ENCODE measurements around the gene LYPD5. TPM values are rescaled to one million over a fixed set of nuclear protein-coding genes. Genes with fewer than 3 reads are reported as not detected.
"Not testable (repeated sequence)": the region's sequence is repeated elsewhere in the genome, so short reads cannot be mapped to it uniquely, and the experiment has no call there.

The LYPD5 gene
- total RNA-seq, 4 donors from 2014 or later, result 48.5 to 114 (median 98.5) TPM

GRCh38 chr19:43767316-43767715 lies 34.9 kb downstream of the LYPD5 start:
- WGBS, result 75% methylated on average over 1 of the region's 7 CpGs
- H3K27ac ChIP-seq, result peak overlapping the region; percentile 38
- no peaks in the 10 kb centered on the region for H3K36me3 ChIP-seq
- TF ChIP-seq POLR2AphosphoS5 (IDR thresholded peaks at IDR 0.05) (no peak), CTCF (IDR thresholded peaks at IDR 0.05) (no peak), EP300 (IDR thresholded peaks at IDR 0.05) (no peak), POLR2A (IDR thresholded peaks at IDR 0.05) (no peak)
- H3K27me3 ChIP-seq, result no peaks in the 10 kb centered on the region
- DNase-seq (ENCODE audit: low spot score in 2 of 2), result no peak
- H3K4me1 ChIP-seq, result peaks cover 40% of the 10 kb centered on the region
- no peaks in the 10 kb centered on the region for H3K9me3 ChIP-seq
- no peak overlapping the region for H3K4me3 ChIP-seq

- Histone ChIP-seq H3K4me3 (no peak overlapping the region), H3K9me3 (no peaks in the 10 kb centered on the region), H3K27me3 (no peaks in the 10 kb centered on the region), H3K4me1 (peaks cover 40% of the 10 kb centered on the region), H3K27ac (peak overlapping the region; percentile 5), H3K36me3 (no peaks in the 10 kb centered on the region)
- no peak for TF ChIP-seq EP300 (IDR thresholded peaks at IDR 0.05)
- TF ChIP-seq CTCF (IDR thresholded peaks at IDR 0.05), result no peak
- TF ChIP-seq POLR2AphosphoS5 (IDR thresholded peaks at IDR 0.05), result no peak
- no peak for TF ChIP-seq POLR2A (IDR thresholded peaks at IDR 0.05)
- WGBS, result 67% methylated on average over 3 of the region's 4 CpGs
- no peak for DNase-seq (ENCODE audit: low spot score in 2 of 2)
These were observed 35.5 kb downstream of the LYPD5 start for GRCh38 chr19:43766755-43767043.

GRCh38 chr19:43765109-43765876 lies 37.0 kb downstream of the LYPD5 start:
- TF ChIP-seq POLR2A (IDR thresholded peaks at IDR 0.05) (no peak), CTCF (IDR thresholded peaks at IDR 0.05) (no peak), EP300 (IDR thresholded peaks at IDR 0.05) (no peak), POLR2AphosphoS5 (IDR thresholded peaks at IDR 0.05) (no peak)
- no peak overlapping the region for H3K4me3 ChIP-seq
- peaks cover 40% of the 10 kb centered on the region for H3K4me1 ChIP-seq
- WGBS, result 26% methylated on average over 16 of the region's 16 CpGs
- H3K27me3 ChIP-seq, result no peaks in the 10 kb centered on the region
- DNase-seq (ENCODE audit: low spot score in 2 of 2), result no peak
- no peaks in the 10 kb centered on the region for H3K36me3 ChIP-seq
- peak overlapping the region; percentile 73 for H3K27ac ChIP-seq
- H3K9me3 ChIP-seq, result no peaks in the 10 kb centered on the region

GRCh38 chr19:43764684-43765083 lies 37.6 kb downstream of the LYPD5 start:
- WGBS, result 67% methylated on average over 8 of the region's 8 CpGs
- not testable (repeated sequence) for DNase-seq (ENCODE audit: low spot score in 2 of 2); H3K36me3 ChIP-seq; H3K4me3 ChIP-seq; H3K27me3 ChIP-seq; H3K9me3 ChIP-seq
- Histone ChIP-seq H3K27ac (peak overlapping the region; percentile 73), H3K4me1 (peaks cover 42% of the 10 kb centered on the region)

GRCh38 chr19:43763473-43763939 lies 38.7 kb downstream of the LYPD5 start:
- Histone ChIP-seq H3K27ac (peak overlapping the region; percentile 51), H3K9me3 (no peaks in the 10 kb centered on the region), H3K36me3 (no peaks in the 10 kb centered on the region), H3K27me3 (no peaks in the 10 kb centered on the region), H3K4me3 (no peak overlapping the region), H3K4me1 (peaks cover 48% of the 10 kb centered on the region)
- DNase-seq (ENCODE audit: low spot score in 2 of 2), result no peak
- TF ChIP-seq EP300 (IDR thresholded peaks at IDR 0.05), result no peak
- no peak for TF ChIP-seq POLR2AphosphoS5 (IDR thresholded peaks at IDR 0.05)
- no peak for TF ChIP-seq POLR2A (IDR thresholded peaks at IDR 0.05)
- no peak for TF ChIP-seq CTCF (IDR thresholded peaks at IDR 0.05)
- WGBS, result 54% methylated on average over 3 of the region's 3 CpGs

- Histone ChIP-seq H3K4me1 (peaks cover 51% of the 10 kb centered on the region), H3K27me3 (no peaks in the 10 kb centered on the region), H3K27ac (no peak overlapping the region), H3K4me3 (no peak overlapping the region), H3K36me3 (no peaks in the 10 kb centered on the region), H3K9me3 (no peaks in the 10 kb centered on the region)
- no peak for DNase-seq (ENCODE audit: low spot score in 2 of 2)
- no peak for TF ChIP-seq EP300 (IDR thresholded peaks at IDR 0.05)
- no peak for TF ChIP-seq CTCF (IDR thresholded peaks at IDR 0.05)
- TF ChIP-seq POLR2AphosphoS5 (IDR thresholded peaks at IDR 0.05), result no peak
- TF ChIP-seq POLR2A (IDR thresholded peaks at IDR 0.05), result no peak
- 81% methylated on average over 3 of the region's 3 CpGs for WGBS
These were observed 39.4 kb downstream of the LYPD5 start for GRCh38 chr19:43762814-43763213.

All from suprapubic skin (tissue), 4 donors.